Endothelial cell of umbilical vein (primary cell): ENCODE results near the gene HIPK1. TPM values are rescaled to one million over a fixed set of nuclear protein-coding genes. Genes with fewer than 3 reads are reported as not detected.

Experiments used
- BruUV-seq: library from RNA; stranded (reverse); fragments of 400-500 nt; replicated peaks from 2 replicates; lab custom pipeline; 2021; lab: Mats Ljungman, UMichigan
- CTCF ChIA-PET: fragments of 300-600, 350-600 bp; sonication (Branson Sonifier 250); formaldehyde crosslinking; loops from one replicate; lab custom pipeline; 2021; ENCODE audit warnings: antibody characterized with exemption, inconsistent platforms; lab: Charles Lee
- POLR2A ChIA-PET: fragments of 300-600, 350-600 bp; sonication (Branson Sonifier 250); formaldehyde crosslinking; loops from one replicate; lab custom pipeline; 2021; ENCODE audit warnings: antibody characterized with exemption, inconsistent platforms; lab: Charles Lee
- DNase-seq: peaks from one replicate; pipeline ENCODE4 v3.0.0-alpha.2; 2011; ENCODE audit warnings: low read depth, low spot score
- FAIRE-seq: peaks from 2 replicates; lab custom pipeline; 2011; peaks lifted over from hg19 to GRCh38; lab: Jason Lieb, UNC
- H2AFZ ChIP-seq: 2 replicates; pipeline ENCODE4 v1.6.0; 2012; ENCODE audit warnings: low read depth, low read length, control low read depth, inconsistent platforms
- H3K27ac ChIP-seq: 2 replicates; pipeline ENCODE4 v1.5.1; 2011; ENCODE audit warnings: low read depth, mild to moderate bottlenecking, control low read depth, low read length, moderate library complexity; ENCODE audit not compliant: insufficient read depth
- H3K27me3 ChIP-seq, 2 experiments: 2 replicates each; pipeline versions ENCODE4 v1.6.0 to v1.6.1; 2011; ENCODE audit warnings: low read length in 2 of 2, mixed read lengths in 1 of 2; ENCODE audit not compliant: control insufficient read depth in 2 of 2, insufficient read depth in 2 of 2
- H3K36me3 ChIP-seq, 2 experiments: 2 replicates in 1 of 2; 3 replicates in 1 of 2; pipeline ENCODE4 v1.5.1; 2011; ENCODE audit warnings: low read length in 2 of 2, mild to moderate bottlenecking in 1 of 2, moderate library complexity in 1 of 2; ENCODE audit not compliant: control insufficient read depth in 2 of 2, insufficient read depth in 2 of 2; ENCODE audit errors: extremely low read depth in 1 of 2
- H3K4me1 ChIP-seq: 3 replicates; pipeline ENCODE4 v1.5.1; 2011; ENCODE audit warnings: mild to moderate bottlenecking, low read length; ENCODE audit not compliant: control insufficient read depth, insufficient read depth; ENCODE audit errors: extremely low read depth
- H3K4me2 ChIP-seq: 2 replicates; pipeline ENCODE4 v1.6.1; 2011; ENCODE audit warnings: low read length, control low read depth, mixed read lengths; ENCODE audit not compliant: insufficient read depth
- H3K4me3 ChIP-seq, 3 experiments: fragments of 200-600 bp in 1 of 3; sonication (generic), shearing (Covaris generic) in 1 of 3; replicated peaks in 1 of 3; 2 replicates each; pipeline ENCODE4 v1.5.1; 2011 to 2016; ENCODE audit warnings: control low read depth in 3 of 3, low read length in 3 of 3, mild to moderate bottlenecking in 2 of 3, inconsistent platforms in 1 of 3, low read depth in 1 of 3, moderate library complexity in 1 of 3; ENCODE audit not compliant: insufficient read depth in 1 of 3
- H3K79me2 ChIP-seq: 2 replicates; pipeline ENCODE4 v1.6.0; 2012; ENCODE audit warnings: low read length, inconsistent platforms; ENCODE audit not compliant: control insufficient read depth, insufficient read depth
- H3K9ac ChIP-seq: replicated peaks from 2 replicates; pipeline ENCODE3; 2011; ENCODE audit warnings: low read length, control low read depth; ENCODE audit not compliant: insufficient read depth; ENCODE audit errors: extremely low read depth
- H3K9me1 ChIP-seq: replicated peaks from 3 replicates; pipeline ENCODE4 v1.6.0; 2011; ENCODE audit warnings: mild to moderate bottlenecking, low read length; ENCODE audit not compliant: control insufficient read depth, insufficient read depth; ENCODE audit errors: extremely low read depth
- H3K9me3 ChIP-seq: replicated peaks from 2 replicates; pipeline ENCODE4 v1.5.1; 2012; ENCODE audit warnings: low read length, inconsistent platforms; ENCODE audit not compliant: control insufficient read depth, insufficient read depth
- H4K20me1 ChIP-seq: replicated peaks from 2 replicates; pipeline ENCODE3; 2011; ENCODE audit warnings: mild to moderate bottlenecking, low read length; ENCODE audit not compliant: control insufficient read depth, insufficient read depth; ENCODE audit errors: extremely low read depth
- EZH2 ChIP-seq: IDR thresholded peaks from 2 replicates; pipeline ENCODE4 v1.6.1; 2012; ENCODE audit warnings: borderline replicate concordance, low read depth, mild to moderate bottlenecking, moderate library complexity, low read length, inconsistent platforms; ENCODE audit not compliant: severe bottlenecking
- FOS ChIP-seq: IDR thresholded peaks from 2 replicates; pipeline ENCODE4 v1.6.1; 2011; ENCODE audit warnings: mild to moderate bottlenecking, low read length, moderate library complexity, borderline replicate concordance; ENCODE audit not compliant: insufficient read depth
- GATA2 ChIP-seq: IDR thresholded peaks from 2 replicates; pipeline ENCODE4 v1.7.0; 2011; ENCODE audit warnings: low read depth, mild to moderate bottlenecking, moderate library complexity, mixed read lengths, low read length; ENCODE audit not compliant: insufficient read length, insufficient read depth
- JUN ChIP-seq: IDR thresholded peaks from 2 replicates; pipeline ENCODE4 v1.6.1; 2011; ENCODE audit warnings: borderline replicate concordance, low read depth; ENCODE audit not compliant: insufficient read length, insufficient read depth
- MYC ChIP-seq: IDR thresholded peaks from one replicate; pipeline ENCODE4 v1.6.1; 2011; ENCODE audit warnings: mild to moderate bottlenecking, low read depth, low read length
- POLR2A ChIP-seq: IDR thresholded peaks from 2 replicates; pipeline ENCODE4 v1.6.1; 2012; ENCODE audit warnings: low read depth, mild to moderate bottlenecking, control low read depth, low read length
- POLR2AphosphoS5 ChIP-seq: IDR thresholded peaks from 2 replicates; pipeline ENCODE4 v1.6.1; 2012; ENCODE audit warnings: low read depth, mild to moderate bottlenecking, control low read depth, low read length, moderate library complexity; ENCODE audit not compliant: insufficient read depth
- dilution Hi-C: fragments of 300-500 bp; cut with MboI; formaldehyde crosslinking; loops from one replicate; pipeline ENCODE4 v1.15.0; 2019; ENCODE audit warnings: low sequenced_read_pairs; ENCODE audit not compliant: extremely low pct_ligation_motif_present
- intact Hi-C: fragments of 100-400 bp; cut with micrococcal nuclease; formaldehyde crosslinking; loops from one replicate; pipeline ENCODE4 v1.10.0; 2022
- polyA plus RNA-seq, 4 experiments: library from polyadenylated mRNA; depleted of rRNA in 3 of 4; stranded (reverse) in 3 of 4; unstranded in 1 of 4; fragments of >200 nt; gene quantifications; 2 replicates each; pipeline versions ENCODE4 v1.2.1 to v1.2.3, GENCODE V29; 2011 to 2012; ENCODE audit warnings: missing spikeins in 1 of 4
- total RNA-seq: library from RNA; stranded (reverse); gene quantifications from 2 replicates; pipeline ENCODE4 v1.2.3, GENCODE V29; 2021
- TF ChIP-seq, protein P1 (sequence below), 2 donors: IDR thresholded peaks; 1 replicate in 1 of 2; 2 replicates in 1 of 2; pipeline ENCODE4 v1.5.1; 2011; ENCODE audit warnings: low read length in 2 of 2, mild to moderate bottlenecking in 2 of 2, moderate library complexity in 2 of 2, control low read depth in 1 of 2, inconsistent platforms in 1 of 2, low read depth in 1 of 2; ENCODE audit not compliant: insufficient read depth in 1 of 2; ENCODE audit errors: extremely low read depth in 1 of 2
- TF ChIP-seq, protein P2 (sequence below): IDR thresholded peaks from 2 replicates; pipeline ENCODE4 v1.6.1; 2011; ENCODE audit not compliant: insufficient read depth, insufficient read length

Gene HIPK1
- total and polyA plus RNA-seq, 2 donors (not counting 3 experiments of a cell fraction or from before 2014, with no cell fraction given) = 39.3 to 56.1 TPM

DNA sequence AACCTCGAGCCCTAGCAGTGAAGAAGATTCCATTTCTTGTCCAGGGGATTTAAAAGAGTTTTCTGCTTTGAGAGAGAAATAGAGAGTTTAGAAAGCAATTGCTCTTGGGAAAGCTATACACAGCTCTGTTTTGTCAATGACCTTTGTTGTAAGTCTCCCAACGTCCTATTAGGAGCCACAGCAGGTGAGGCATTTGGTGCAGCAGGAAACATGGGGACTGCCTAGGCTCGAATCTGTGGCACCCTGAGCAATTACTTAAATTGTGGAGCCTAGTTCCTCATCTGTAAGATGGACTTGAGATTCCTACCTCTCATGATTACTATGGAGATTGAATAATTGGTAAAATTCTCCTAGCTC, 15.8 kb upstream of the HIPK1 start:
- Histone ChIP-seq H2AFZ (no peak overlapping the region), H3K9me3 (no peaks in the 10 kb centered on the region), H3K9ac (no peak overlapping the region), H3K79me2 (no peaks in the 10 kb centered on the region), H3K4me3 (no peak overlapping the region), H4K20me1 (no peaks in the 10 kb centered on the region), H3K4me1 (no peaks in the 10 kb centered on the region), H3K36me3 (peaks cover 2 to 4% of the 10 kb centered on the region in 2 experiments), H3K9me1 (no peaks in the 10 kb centered on the region), H3K27ac (no peak overlapping the region), H3K27me3 (peaks cover 0 to under 1% of the 10 kb centered on the region in 2 experiments), H3K4me2 (no peak overlapping the region)
- intact Hi-C loops = no loop called here
- dilution Hi-C loops = no loop called here
- DNase-seq (no peak), FAIRE-seq (no peak)
- TF ChIP-seq EZH2 (no peak), GATA2 (no peak), JUN (no peak), MYC (no peak), POLR2AphosphoS5 (no peak), FOS (no peak), POLR2A (no peak)
- TF ChIP-seq, protein P1, sequence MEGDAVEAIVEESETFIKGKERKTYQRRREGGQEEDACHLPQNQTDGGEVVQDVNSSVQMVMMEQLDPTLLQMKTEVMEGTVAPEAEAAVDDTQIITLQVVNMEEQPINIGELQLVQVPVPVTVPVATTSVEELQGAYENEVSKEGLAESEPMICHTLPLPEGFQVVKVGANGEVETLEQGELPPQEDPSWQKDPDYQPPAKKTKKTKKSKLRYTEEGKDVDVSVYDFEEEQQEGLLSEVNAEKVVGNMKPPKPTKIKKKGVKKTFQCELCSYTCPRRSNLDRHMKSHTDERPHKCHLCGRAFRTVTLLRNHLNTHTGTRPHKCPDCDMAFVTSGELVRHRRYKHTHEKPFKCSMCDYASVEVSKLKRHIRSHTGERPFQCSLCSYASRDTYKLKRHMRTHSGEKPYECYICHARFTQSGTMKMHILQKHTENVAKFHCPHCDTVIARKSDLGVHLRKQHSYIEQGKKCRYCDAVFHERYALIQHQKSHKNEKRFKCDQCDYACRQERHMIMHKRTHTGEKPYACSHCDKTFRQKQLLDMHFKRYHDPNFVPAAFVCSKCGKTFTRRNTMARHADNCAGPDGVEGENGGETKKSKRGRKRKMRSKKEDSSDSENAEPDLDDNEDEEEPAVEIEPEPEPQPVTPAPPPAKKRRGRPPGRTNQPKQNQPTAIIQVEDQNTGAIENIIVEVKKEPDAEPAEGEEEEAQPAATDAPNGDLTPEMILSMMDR (IDR thresholded peaks at IDR 0.05; ENCODE audit: extremely low read depth in 1 of 2, insufficient read depth in 1 of 2, low read depth in 1 of 2, low read length in 2 of 2) = no peak
- TF ChIP-seq, protein P2, sequence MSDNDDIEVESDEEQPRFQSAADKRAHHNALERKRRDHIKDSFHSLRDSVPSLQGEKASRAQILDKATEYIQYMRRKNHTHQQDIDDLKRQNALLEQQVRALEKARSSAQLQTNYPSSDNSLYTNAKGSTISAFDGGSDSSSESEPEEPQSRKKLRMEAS = no peak
- ChIA-PET POLR2A (no interaction called here), CTCF (interaction anchor here (1.1 kb wide), 1 partner anchor 17 kb away, joined by 7 read pairs; no protein-coding TSS in a partner anchor)
- BruUV-seq = no TSS peak
